Left lung (tissue), 10 donors: ENCODE data around the gene ATF5. TPM values are rescaled to one million over a fixed set of nuclear protein-coding genes. Genes with fewer than 3 reads are reported as not detected.

ENCODE experiments used
- ATAC-seq: fragments of 200-7000 bp; cut with Tn5 transposase; one replicate; pipeline ENCODE4 v1.9.1; 2020; ENCODE audit warnings: moderate library complexity
- DNase-seq, 4 donors: peaks; one replicate each; pipeline ENCODE4 v3.0.0-alpha.2; 2013 to 2020
- H3K27ac ChIP-seq, 2 donors: fragments of 200-600 bp; sonication (generic) in 1 of 2; one replicate each; pipeline versions ENCODE4 v1.5.0 to v1.8.0; 2020 to 2021
- H3K27me3 ChIP-seq, 2 donors: fragments of 200-600 bp; sonication (generic) in 1 of 2; one replicate each; pipeline versions ENCODE4 v1.5.0 to v1.8.0; 2020 to 2021
- H3K36me3 ChIP-seq, 2 donors: fragments of 200-600 bp; sonication (generic) in 1 of 2; one replicate each; pipeline versions ENCODE4 v1.5.0 to v1.8.0; 2020 to 2021
- H3K4me1 ChIP-seq, 2 donors: fragments of 200-600 bp; one replicate each; pipeline ENCODE4 v1.8.0; 2021
- H3K4me3 ChIP-seq, 2 donors: fragments of 200-600 bp; sonication (generic) in 1 of 2; one replicate each; pipeline versions ENCODE4 v1.5.0 to v1.8.0; 2020 to 2021; ENCODE audit warnings: mild to moderate bottlenecking in 1 of 2
- H3K9me3 ChIP-seq, 2 donors: fragments of 200-600 bp; sonication (generic) in 1 of 2; one replicate each; pipeline versions ENCODE4 v1.5.0 to v1.8.0; 2020 to 2021
- intact Hi-C, 2 donors: fragments of 100-400 bp; cut with DNase I; formaldehyde crosslinking; loops; one replicate each; pipeline versions ENCODE4 v1.11.2 to v1.14.2; 2022
- polyA plus RNA-seq, 6 donors: library from polyadenylated mRNA; unstranded; fragments of 120-200 nt; gene quantifications; one replicate each; pipeline ENCODE4 v1.2.1, GENCODE V29; 2013; ENCODE audit not compliant: insufficient read length in 6 of 6
- total RNA-seq, 2 donors: library from RNA; stranded (reverse); fragmentation: NEBNext Ultra II Directional; extraction: Animal tissue kit (Norgen Biotek cat#: 25700); gene quantifications; one replicate each; pipeline ENCODE4 v1.2.1, GENCODE V29; 2021
- TF ChIP-seq, protein P1 (sequence below), 2 donors: fragments of 200-600 bp; sonication (generic) in 1 of 2; IDR thresholded peaks; one replicate each; pipeline versions ENCODE4 v1.5.0 to v1.8.0; 2021; ENCODE audit warnings: antibody characterized with exemption in 2 of 2
- donor health status: DM: no; HTN: yes; CAD: no.
- donor health status: DM: no; HTN: no; CAD: no.

The ATF5 gene
- total and polyA plus RNA-seq, 8 donors: 17.4 to 29.6 (median 25.8) TPM

- Histone ChIP-seq H3K4me1 (peaks cover 7 to 39% of the 10 kb centered on the region in 2 donors), H3K27ac (no peak overlapping the region), H3K4me3 (no peak overlapping the region), H3K36me3 (no peaks in the 10 kb centered on the region), H3K27me3 (peaks cover 0 to 12% of the 10 kb centered on the region in 2 donors), H3K9me3 (no peaks in the 10 kb centered on the region)
- TF ChIP-seq, protein P1, sequence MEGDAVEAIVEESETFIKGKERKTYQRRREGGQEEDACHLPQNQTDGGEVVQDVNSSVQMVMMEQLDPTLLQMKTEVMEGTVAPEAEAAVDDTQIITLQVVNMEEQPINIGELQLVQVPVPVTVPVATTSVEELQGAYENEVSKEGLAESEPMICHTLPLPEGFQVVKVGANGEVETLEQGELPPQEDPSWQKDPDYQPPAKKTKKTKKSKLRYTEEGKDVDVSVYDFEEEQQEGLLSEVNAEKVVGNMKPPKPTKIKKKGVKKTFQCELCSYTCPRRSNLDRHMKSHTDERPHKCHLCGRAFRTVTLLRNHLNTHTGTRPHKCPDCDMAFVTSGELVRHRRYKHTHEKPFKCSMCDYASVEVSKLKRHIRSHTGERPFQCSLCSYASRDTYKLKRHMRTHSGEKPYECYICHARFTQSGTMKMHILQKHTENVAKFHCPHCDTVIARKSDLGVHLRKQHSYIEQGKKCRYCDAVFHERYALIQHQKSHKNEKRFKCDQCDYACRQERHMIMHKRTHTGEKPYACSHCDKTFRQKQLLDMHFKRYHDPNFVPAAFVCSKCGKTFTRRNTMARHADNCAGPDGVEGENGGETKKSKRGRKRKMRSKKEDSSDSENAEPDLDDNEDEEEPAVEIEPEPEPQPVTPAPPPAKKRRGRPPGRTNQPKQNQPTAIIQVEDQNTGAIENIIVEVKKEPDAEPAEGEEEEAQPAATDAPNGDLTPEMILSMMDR (IDR thresholded peaks at IDR 0.05): no peak
- DNase-seq (no peak), ATAC-seq (no peak)
- intact Hi-C loops: no loop called here
Measured at GRCh38 chr19:49894011-49894664, 34.9 kb upstream of the ATF5 start.

DNA sequence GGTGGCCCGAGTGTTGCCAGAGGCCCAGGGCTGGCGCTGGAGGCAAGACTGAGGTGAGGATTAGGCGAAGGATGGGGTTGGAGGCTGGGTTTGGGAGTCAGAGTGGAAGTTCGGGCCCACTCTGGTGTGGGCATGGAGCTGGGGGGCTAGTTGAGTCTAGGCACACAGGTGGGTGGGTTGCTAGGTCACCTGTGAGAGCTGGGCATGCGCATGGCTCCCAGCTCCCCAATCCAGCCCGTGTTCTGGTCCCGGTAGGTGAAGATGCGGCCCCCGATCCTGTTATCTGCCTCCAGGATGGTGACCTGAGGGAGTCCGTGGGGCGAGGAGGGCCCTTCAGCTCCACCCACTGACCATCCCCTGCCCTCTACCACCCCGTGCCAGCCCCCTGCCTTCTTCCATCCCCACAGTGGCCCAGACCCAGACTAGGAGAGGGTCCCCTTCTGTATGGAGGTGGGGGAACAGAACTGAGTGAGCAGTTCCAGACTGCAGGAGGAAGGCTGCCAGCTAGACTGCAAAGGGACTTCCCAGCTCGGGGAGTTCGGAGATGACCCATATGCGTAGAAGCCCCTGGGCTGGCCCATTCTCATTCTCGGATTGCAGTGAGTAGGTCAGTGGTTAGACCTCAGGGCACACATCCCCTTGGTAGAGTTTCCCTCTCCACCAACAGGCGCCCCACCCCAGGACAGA lies 34.0 kb upstream of the ATF5 start:
- DNase-seq (no peak), ATAC-seq (no peak)
- no peak overlapping the region for H3K27ac ChIP-seq
- H3K36me3 ChIP-seq: no peaks in the 10 kb centered on the region
- H3K4me1 ChIP-seq: peaks cover 7 to 36% of the 10 kb centered on the region in 2 donors
- peaks cover 0 to 12% of the 10 kb centered on the region in 2 donors for H3K27me3 ChIP-seq
- intact Hi-C loops: no loop called here
- H3K9me3 ChIP-seq: no peaks in the 10 kb centered on the region
- TF ChIP-seq, protein P1 (IDR thresholded peaks at IDR 0.05): no peak
- H3K4me3 ChIP-seq: peak overlapping the region in 1 of 2 donors; percentile 14

DNA sequence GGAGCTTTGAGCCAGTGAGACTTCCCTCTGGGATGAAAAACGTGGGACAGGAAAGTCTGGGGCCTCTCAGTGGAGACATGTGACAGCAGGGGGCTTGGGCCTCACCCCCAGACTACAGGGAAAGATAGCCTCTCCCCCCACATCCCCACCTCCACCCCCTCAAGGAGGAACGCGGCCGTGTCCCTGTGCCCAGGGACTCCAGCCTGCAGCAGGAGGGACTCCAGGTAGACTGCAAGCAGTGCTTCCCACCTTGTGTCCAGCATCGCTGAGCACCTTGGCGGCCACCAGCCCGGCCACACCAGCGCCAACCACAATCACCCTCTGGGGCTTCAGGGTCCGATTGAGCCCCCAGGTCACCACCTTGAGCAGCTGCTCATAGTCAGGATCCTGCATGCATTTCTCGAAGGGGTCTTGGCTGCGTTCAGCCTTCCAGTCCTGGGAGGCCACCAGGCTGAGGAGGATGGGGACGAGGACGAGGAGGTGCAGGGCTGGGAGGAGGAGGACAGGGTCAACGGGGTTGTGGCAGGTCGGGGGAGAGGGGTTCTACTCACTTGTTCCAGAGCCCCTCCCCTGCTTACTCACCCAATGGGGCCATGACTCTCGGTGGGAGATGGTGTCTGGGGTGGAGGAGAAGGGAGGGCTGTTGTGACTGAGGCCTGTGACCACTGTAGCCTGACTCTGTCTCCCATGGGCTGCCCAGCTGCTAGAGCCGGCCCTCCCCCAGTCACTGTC lies 33.3 kb upstream of the ATF5 start:
- Histone ChIP-seq H3K4me3 (peak overlapping the region in 1 of 2 donors; percentile 14), H3K4me1 (peaks cover 7 to 29% of the 10 kb centered on the region in 2 donors), H3K36me3 (no peaks in the 10 kb centered on the region), H3K27me3 (peaks cover 0 to 6% of the 10 kb centered on the region in 2 donors), H3K27ac (no peak overlapping the region), H3K9me3 (no peaks in the 10 kb centered on the region)
- intact Hi-C loops: no loop called here
- ATAC-seq: no peak
- no peak for DNase-seq
- TF ChIP-seq, protein P1 (IDR thresholded peaks at IDR 0.05): no peak

GRCh38 chr19:49896863-49897621 lies 32.0 kb upstream of the ATF5 start, which contains the start of gene IL4I1:
Gene IL4I1 (minus strand): TSS chr19:49896887. CDS start chr19:49896160, 727 bp downstream.
- peak within 1 kb of the TSS in 1 of 2 donors; percentile 14 for H3K4me3 ChIP-seq
- ATAC-seq (peak; percentile 62), DNase-seq (peak in 1 of 4 donors; percentile 68)
- TF ChIP-seq, protein P1 (IDR thresholded peaks at IDR 0.05): no peak
- no peaks in the 10 kb centered on the region for H3K27me3 ChIP-seq
- H3K36me3 ChIP-seq: no peaks in the 10 kb centered on the region
- H3K4me1 ChIP-seq: peaks cover 7 to 27% of the 10 kb centered on the region in 2 donors
- H3K9me3 ChIP-seq: no peaks in the 10 kb centered on the region
- intact Hi-C loops: no loop called here
- peak within 1 kb of the TSS; percentile 59 to 75 for H3K27ac ChIP-seq
